Fibroblast of villous mesenchyme (primary cell): ENCODE results near the gene GSPT1. TPM values are rescaled to one million over a fixed set of nuclear protein-coding genes. Genes with fewer than 3 reads are reported as not detected.
A peak's percentile ranks its signal among the peaks of the same experiment; 100 is the strongest.

Source experiments
- DNase-seq: peaks from one replicate; pipeline ENCODE4 v3.0.0-alpha.2; 2010; ENCODE audit warnings: low read depth
- H3K4me3 ChIP-seq: 2 replicates; pipeline ENCODE4 v1.5.1; 2011; ENCODE audit warnings: low read depth, mild to moderate bottlenecking, low read length
- CTCF ChIP-seq: IDR thresholded peaks from 2 replicates; pipeline ENCODE4 v1.5.1; 2012; ENCODE audit warnings: low read depth, mild to moderate bottlenecking, low read length; ENCODE audit not compliant: insufficient read depth
- total RNA-seq: library from RNA; depleted of rRNA; stranded (reverse); fragments of >200 nt; gene quantifications from 2 replicates; pipeline ENCODE4 v1.2.3, GENCODE V29; 2012

The GSPT1 gene
- total RNA-seq, 1 donor = 170 TPM

- TF ChIP-seq CTCF = no peak
- H3K4me3 ChIP-seq = no peak overlapping the region
- DNase-seq = no peak
Measured at GRCh38 chr16:11907160-11907970, 8.4 kb downstream of the GSPT1 start.

GRCh38 chr16:11903906-11904305 lies 11.8 kb downstream of the GSPT1 start:
- TF ChIP-seq CTCF = no peak
- H3K4me3 ChIP-seq = no peak overlapping the region
- DNase-seq = no peak

- no peak overlapping the region for H3K4me3 ChIP-seq
- TF ChIP-seq CTCF = no peak
- peak; percentile 22 for DNase-seq
Measured at GRCh38 chr16:11901091-11901490, 14.7 kb downstream of the GSPT1 start.

- H3K4me3 ChIP-seq = no peak overlapping the region
- DNase-seq = peak; percentile 68
- no peak for TF ChIP-seq CTCF
Measured at GRCh38 chr16:11896486-11897176, 19.1 kb downstream of the GSPT1 start.

- no peak for DNase-seq
Measured at GRCh38 chr16:11893571-11893970, 22.2 kb downstream of the GSPT1 start.

GRCh38 chr16:11892761-11893160 lies 23.0 kb downstream of the GSPT1 start:
- H3K4me3 ChIP-seq = no peak overlapping the region
- no peak for DNase-seq
- no peak for TF ChIP-seq CTCF

More at GRCh38 chr16:11893571-11893970, 22.2 kb downstream of the GSPT1 start:
- no peak overlapping the region for H3K4me3 ChIP-seq
- TF ChIP-seq CTCF = no peak
